ENCODE data around the gene MAML3.
A peak's percentile ranks its signal among the peaks of the same experiment; 100 is the strongest.

MAML3 gene

GRCh38 chr4:139768366-139768765 is 385.6 kb downstream of the MAML3 start:
- H3K9me3 Mint-ChIP-seq = no peaks in the 10 kb centered on the region
- no peaks in the 10 kb centered on the region for H3K27me3 Mint-ChIP-seq (ENCODE audit: low read depth, poor library complexity)
- peaks cover 39% of the 10 kb centered on the region for H3K4me1 Mint-ChIP-seq
- TF ChIP-seq CTCF (IDR thresholded peaks at IDR 0.05) = no peak
- DNase-seq = no peak
- H3K36me3 Mint-ChIP-seq (ENCODE audit: low read depth) = peaks cover 35% of the 10 kb centered on the region
- H3K4me3 Mint-ChIP-seq = no peak overlapping the region
- no peak overlapping the region for H3K27ac Mint-ChIP-seq

- peaks cover 30% of the 10 kb centered on the region for H3K36me3 Mint-ChIP-seq (ENCODE audit: low read depth)
- no peak overlapping the region for H3K4me3 Mint-ChIP-seq
- DNase-seq = no peak
- no peaks in the 10 kb centered on the region for H3K9me3 Mint-ChIP-seq
- TF ChIP-seq CTCF (IDR thresholded peaks at IDR 0.05) = no peak
- H3K4me1 Mint-ChIP-seq = peaks cover 46% of the 10 kb centered on the region
- no peaks in the 10 kb centered on the region for H3K27me3 Mint-ChIP-seq (ENCODE audit: low read depth, poor library complexity)
- no peak overlapping the region for H3K27ac Mint-ChIP-seq
Measured at GRCh38 chr4:139767585-139767984, 386.4 kb downstream of the MAML3 start.

- H3K4me3 Mint-ChIP-seq = no peak overlapping the region
- no peak overlapping the region for H3K27ac Mint-ChIP-seq
- H3K36me3 Mint-ChIP-seq (ENCODE audit: low read depth) = peaks cover 30% of the 10 kb centered on the region
- no peaks in the 10 kb centered on the region for H3K27me3 Mint-ChIP-seq (ENCODE audit: low read depth, poor library complexity)
- no peaks in the 10 kb centered on the region for H3K9me3 Mint-ChIP-seq
- DNase-seq = no peak
- H3K4me1 Mint-ChIP-seq = peaks cover 50% of the 10 kb centered on the region
- TF ChIP-seq CTCF (IDR thresholded peaks at IDR 0.05) = no peak
Measured at GRCh38 chr4:139767168-139767567, 386.8 kb downstream of the MAML3 start.

GRCh38 chr4:139764686-139765310 is 389.2 kb downstream of the MAML3 start:
- peaks cover 34% of the 10 kb centered on the region for H3K36me3 Mint-ChIP-seq (ENCODE audit: low read depth)
- no peak overlapping the region for H3K4me3 Mint-ChIP-seq
- H3K27me3 Mint-ChIP-seq (ENCODE audit: low read depth, poor library complexity) = no peaks in the 10 kb centered on the region
- H3K9me3 Mint-ChIP-seq = no peaks in the 10 kb centered on the region
- H3K4me1 Mint-ChIP-seq = peaks cover 55% of the 10 kb centered on the region
- TF ChIP-seq CTCF (IDR thresholded peaks at IDR 0.05) = no peak
- DNase-seq = no peak
- H3K27ac Mint-ChIP-seq = peak overlapping the region; percentile 84

GRCh38 chr4:139764182-139764581 is 389.8 kb downstream of the MAML3 start:
- H3K4me1 Mint-ChIP-seq = peaks cover 59% of the 10 kb centered on the region
- no peaks in the 10 kb centered on the region for H3K9me3 Mint-ChIP-seq
- TF ChIP-seq CTCF (IDR thresholded peaks at IDR 0.05) = no peak
- peaks cover 34% of the 10 kb centered on the region for H3K36me3 Mint-ChIP-seq (ENCODE audit: low read depth)
- DNase-seq = no peak
- H3K27me3 Mint-ChIP-seq (ENCODE audit: low read depth, poor library complexity) = no peaks in the 10 kb centered on the region
- peak overlapping the region; percentile 84 for H3K27ac Mint-ChIP-seq
- H3K4me3 Mint-ChIP-seq = peak overlapping the region; percentile 27

GRCh38 chr4:139763672-139764071 is 390.3 kb downstream of the MAML3 start:
- Mint-ChIP-seq H3K9me3 (no peaks in the 10 kb centered on the region), H3K27ac (no peak overlapping the region), H3K36me3 (ENCODE audit: low read depth) (peaks cover 32% of the 10 kb centered on the region), H3K4me1 (peaks cover 64% of the 10 kb centered on the region), H3K4me3 (no peak overlapping the region), H3K27me3 (ENCODE audit: low read depth, poor library complexity) (no peaks in the 10 kb centered on the region)
- DNase-seq = no peak
- no peak for TF ChIP-seq CTCF (IDR thresholded peaks at IDR 0.05)
